ENCODE data around the gene PTTG2. TPM values are rescaled to one million over a fixed set of nuclear protein-coding genes. Genes with fewer than 3 reads are reported as not detected.

The PTTG2 gene
- total RNA-seq, 1 donor from 2014 or later: not detected

DNA sequence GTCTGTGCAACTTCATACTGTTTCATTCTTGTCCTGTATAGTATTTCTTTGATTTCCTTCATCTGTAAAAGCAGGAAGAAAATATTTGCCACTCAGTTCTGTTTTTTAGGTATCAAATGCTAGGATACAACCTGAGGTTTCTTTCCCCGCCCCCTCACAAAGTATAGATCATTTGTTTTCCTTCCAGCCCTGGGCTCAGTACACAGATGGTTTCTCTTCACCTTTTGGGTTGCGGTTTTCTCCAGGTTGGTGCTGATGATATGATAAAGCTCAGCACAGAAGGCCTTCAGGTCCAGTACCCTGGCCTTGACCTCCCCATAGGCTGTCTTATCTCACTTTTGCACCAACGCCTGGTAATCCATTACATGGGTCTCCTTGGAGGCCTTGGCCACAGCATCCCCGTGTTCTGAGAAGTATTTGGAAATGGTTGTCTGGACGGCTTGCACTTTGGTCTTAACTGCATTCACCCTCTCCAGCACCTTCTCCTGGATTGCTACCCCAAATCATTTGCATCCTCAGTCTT is 35.2 kb downstream of the PTTG2 start:
- DNase-seq (ENCODE audit: low read depth, low spot score): no peak
- no peak overlapping the region for H3K4me3 Mint-ChIP-seq
- no peak overlapping the region for H3K27ac Mint-ChIP-seq (ENCODE audit: unreplicated experiment)
- H3K4me1 Mint-ChIP-seq: peaks cover 26% of the 10 kb centered on the region
- H3K27me3 Mint-ChIP-seq (ENCODE audit: low read depth): no peaks in the 10 kb centered on the region
- TF ChIP-seq, protein P1, sequence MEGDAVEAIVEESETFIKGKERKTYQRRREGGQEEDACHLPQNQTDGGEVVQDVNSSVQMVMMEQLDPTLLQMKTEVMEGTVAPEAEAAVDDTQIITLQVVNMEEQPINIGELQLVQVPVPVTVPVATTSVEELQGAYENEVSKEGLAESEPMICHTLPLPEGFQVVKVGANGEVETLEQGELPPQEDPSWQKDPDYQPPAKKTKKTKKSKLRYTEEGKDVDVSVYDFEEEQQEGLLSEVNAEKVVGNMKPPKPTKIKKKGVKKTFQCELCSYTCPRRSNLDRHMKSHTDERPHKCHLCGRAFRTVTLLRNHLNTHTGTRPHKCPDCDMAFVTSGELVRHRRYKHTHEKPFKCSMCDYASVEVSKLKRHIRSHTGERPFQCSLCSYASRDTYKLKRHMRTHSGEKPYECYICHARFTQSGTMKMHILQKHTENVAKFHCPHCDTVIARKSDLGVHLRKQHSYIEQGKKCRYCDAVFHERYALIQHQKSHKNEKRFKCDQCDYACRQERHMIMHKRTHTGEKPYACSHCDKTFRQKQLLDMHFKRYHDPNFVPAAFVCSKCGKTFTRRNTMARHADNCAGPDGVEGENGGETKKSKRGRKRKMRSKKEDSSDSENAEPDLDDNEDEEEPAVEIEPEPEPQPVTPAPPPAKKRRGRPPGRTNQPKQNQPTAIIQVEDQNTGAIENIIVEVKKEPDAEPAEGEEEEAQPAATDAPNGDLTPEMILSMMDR (conservative IDR thresholded peaks at IDR 0.05): no peak
- no peaks in the 10 kb centered on the region for H3K9me3 Mint-ChIP-seq
- no peaks in the 10 kb centered on the region for H3K36me3 Mint-ChIP-seq (ENCODE audit: low read depth)

DNA sequence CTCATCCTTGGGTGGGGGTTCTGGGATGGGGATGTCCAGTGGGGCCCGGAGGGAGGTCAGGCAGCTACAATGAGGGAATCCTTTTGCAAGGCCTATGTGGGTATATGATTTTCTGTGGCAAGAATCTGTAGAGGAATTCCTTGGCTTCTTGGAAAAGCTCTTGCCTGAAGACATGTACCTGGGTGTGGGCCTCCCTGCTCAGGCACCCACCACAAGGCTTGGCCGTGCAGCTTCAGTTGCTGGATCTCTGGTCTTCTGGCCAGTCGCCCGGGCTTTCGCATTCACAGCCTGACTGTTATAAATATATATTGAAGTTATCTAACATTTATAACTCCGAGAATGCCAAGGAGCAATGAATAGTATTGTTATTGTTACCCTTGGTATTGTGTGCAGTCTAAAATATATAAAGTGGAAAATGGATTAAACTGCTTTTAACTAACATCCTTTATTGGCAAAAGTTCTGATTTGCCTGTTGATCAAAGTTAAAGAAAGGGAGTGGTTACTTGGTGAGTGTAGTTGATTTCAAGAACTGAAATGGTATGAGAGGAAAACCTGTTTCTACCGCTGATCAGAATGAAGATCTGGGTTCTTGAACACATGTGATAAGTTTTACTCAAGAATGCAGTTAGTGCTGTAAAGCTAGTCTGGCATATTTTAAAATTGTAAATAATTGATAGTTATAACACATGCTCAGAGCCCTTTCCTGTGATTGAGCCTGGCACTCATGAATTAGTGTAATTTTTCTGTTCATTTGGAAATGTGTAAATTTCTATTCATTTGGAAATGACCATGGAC is 36.0 kb downstream of the PTTG2 start:
- Mint-ChIP-seq H3K4me3 (no peak overlapping the region), H3K4me1 (peaks cover 26% of the 10 kb centered on the region), H3K9me3 (no peaks in the 10 kb centered on the region), H3K36me3 (ENCODE audit: low read depth) (no peaks in the 10 kb centered on the region), H3K27ac (ENCODE audit: unreplicated experiment) (no peak overlapping the region), H3K27me3 (ENCODE audit: low read depth) (no peaks in the 10 kb centered on the region)
- no peak for DNase-seq (ENCODE audit: low read depth, low spot score)
- TF ChIP-seq, protein P1 (conservative IDR thresholded peaks at IDR 0.05): no peak

DNA sequence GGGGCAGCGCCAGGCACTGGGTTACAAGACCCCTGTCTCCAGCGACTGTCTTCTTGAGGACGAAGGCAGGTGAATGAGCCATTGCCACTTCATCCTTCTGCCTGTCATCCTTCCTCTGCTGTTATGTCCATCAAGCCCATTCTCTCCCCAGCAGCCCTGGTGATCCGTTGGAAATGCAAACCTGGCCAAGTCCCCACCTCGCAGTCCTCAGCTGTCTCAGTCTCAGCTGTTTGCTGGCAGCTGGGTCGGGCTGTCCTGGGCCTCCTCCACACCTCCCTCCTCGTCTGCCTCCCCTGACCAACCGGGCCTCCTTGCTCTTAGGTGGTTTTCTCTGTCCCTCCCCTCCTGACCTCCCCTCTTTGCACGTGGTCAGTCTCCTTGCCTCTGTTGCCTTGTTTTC is 38.0 kb downstream of the PTTG2 start:
- Mint-ChIP-seq H3K36me3 (ENCODE audit: low read depth) (no peaks in the 10 kb centered on the region), H3K27me3 (ENCODE audit: low read depth) (no peaks in the 10 kb centered on the region), H3K4me1 (peaks cover 26% of the 10 kb centered on the region), H3K27ac (ENCODE audit: unreplicated experiment) (no peak overlapping the region), H3K9me3 (no peaks in the 10 kb centered on the region), H3K4me3 (no peak overlapping the region)
- no peak for DNase-seq (ENCODE audit: low read depth, low spot score)
- TF ChIP-seq, protein P1 (conservative IDR thresholded peaks at IDR 0.05): no peak

DNA sequence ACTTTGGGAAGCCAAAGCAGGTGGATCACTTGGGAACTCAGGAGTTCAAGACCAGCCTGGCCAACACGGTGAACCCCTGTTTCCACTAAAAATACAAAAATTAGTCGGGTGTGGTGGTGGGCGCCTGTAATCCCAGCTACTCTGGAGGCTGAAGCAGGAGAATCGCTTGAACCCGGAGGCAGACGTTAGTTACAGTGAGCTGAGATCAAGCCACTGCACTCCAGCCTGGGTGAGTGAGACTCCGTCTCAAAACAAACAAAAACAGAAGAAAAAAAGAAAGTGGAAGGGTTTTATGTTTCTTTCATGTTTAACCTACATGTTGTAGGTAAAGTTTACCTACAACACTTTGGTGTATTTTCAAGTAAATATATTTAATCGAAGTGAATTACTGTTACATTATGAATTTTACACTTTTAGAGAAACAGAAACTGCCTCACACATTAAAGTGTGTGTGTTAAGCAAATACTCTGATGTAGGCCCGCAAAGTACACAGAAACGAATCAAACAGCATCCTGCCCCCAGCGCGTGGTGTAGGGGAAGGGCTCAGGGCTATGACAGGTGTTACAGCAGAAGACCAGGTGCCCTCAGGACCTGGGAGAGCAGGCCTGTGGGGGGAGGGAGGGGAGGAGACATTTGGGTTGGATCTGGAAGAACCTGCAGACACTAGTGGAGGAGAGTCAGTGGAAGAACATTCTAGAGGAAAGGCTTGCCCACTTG is 39.0 kb downstream of the PTTG2 start:
- no peaks in the 10 kb centered on the region for H3K27me3 Mint-ChIP-seq (ENCODE audit: low read depth)
- H3K4me1 Mint-ChIP-seq: peaks cover 28% of the 10 kb centered on the region
- H3K9me3 Mint-ChIP-seq: no peaks in the 10 kb centered on the region
- H3K27ac Mint-ChIP-seq (ENCODE audit: unreplicated experiment): no peak overlapping the region
- no peaks in the 10 kb centered on the region for H3K36me3 Mint-ChIP-seq (ENCODE audit: low read depth)
- TF ChIP-seq, protein P1 (conservative IDR thresholded peaks at IDR 0.05): no peak
- DNase-seq (ENCODE audit: low read depth, low spot score): no peak
- no peak overlapping the region for H3K4me3 Mint-ChIP-seq

DNA sequence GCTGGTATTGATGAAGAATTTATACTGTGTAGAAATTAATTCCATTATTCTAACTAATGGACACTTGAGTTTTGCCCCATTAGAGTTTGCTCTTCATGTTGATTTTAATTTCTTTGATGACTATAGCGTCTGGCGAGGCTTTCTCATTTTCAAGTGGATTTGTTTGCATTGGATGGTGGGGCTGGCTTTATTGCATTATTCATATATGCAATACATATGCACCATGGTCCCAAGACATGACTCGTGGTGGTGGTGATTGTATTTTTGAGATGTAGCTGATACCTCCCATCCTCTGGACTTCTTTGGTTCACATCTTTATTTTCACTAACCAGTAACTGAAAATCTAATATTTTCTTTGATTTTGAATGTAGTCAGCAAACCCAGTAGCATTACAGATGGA is 39.8 kb downstream of the PTTG2 start:
- TF ChIP-seq, protein P1 (conservative IDR thresholded peaks at IDR 0.05): no peak
- Mint-ChIP-seq H3K9me3 (no peaks in the 10 kb centered on the region), H3K27ac (ENCODE audit: unreplicated experiment) (no peak overlapping the region), H3K4me1 (peaks cover 28% of the 10 kb centered on the region), H3K27me3 (ENCODE audit: low read depth) (no peaks in the 10 kb centered on the region), H3K4me3 (no peak overlapping the region), H3K36me3 (ENCODE audit: low read depth) (no peaks in the 10 kb centered on the region)
- no peak for DNase-seq (ENCODE audit: low read depth, low spot score)

Measured in neural crest cell (in vitro differentiated cells).